Activated CD4-positive, alpha-beta T cell treated with anti-CD3 and anti-CD28 coated beads, Interleukin-2, amount 50 U/mL, for 4 hours (primary cell): ENCODE results near the gene VWA7.

Experiments used
- DNase-seq, 2 experiments: peaks; one replicate each; pipeline ENCODE4 v3.0.0-alpha.2; 2020

Gene VWA7

GRCh38 chr6:31727717-31728671, 49.1 kb downstream of the VWA7 start:
- no peak for DNase-seq

- no peak for DNase-seq
Observed at GRCh38 chr6:31727034-31727716, 50.0 kb downstream of the VWA7 start.

GRCh38 chr6:31725502-31726350, 51.4 kb downstream of the VWA7 start:
- no peak for DNase-seq

- no peak for DNase-seq
Observed at GRCh38 chr6:31723980-31724691, 53.0 kb downstream of the VWA7 start.

GRCh38 chr6:31723245-31723979, 53.7 kb downstream of the VWA7 start, which contains the start of gene MPIG6B:
MPIG6B (plus strand) TSS chr6:31723373; CDS start chr6:31723384, 11 bp downstream.
- no peak for DNase-seq

GRCh38 chr6:31722173-31722572, 55.0 kb downstream of the VWA7 start:
- DNase-seq = no peak

GRCh38 chr6:31721351-31722020, 55.6 kb downstream of the VWA7 start, which contains the start of gene LY6G6C:
LY6G6C (minus strand) TSS chr6:31721746; CDS start chr6:31721679, 67 bp downstream.
- DNase-seq = no peak

GRCh38 chr6:31720196-31720770, 56.8 kb downstream of the VWA7 start:
- no peak for DNase-seq

GRCh38 chr6:31719001-31719400, 58.1 kb downstream of the VWA7 start:
- no peak for DNase-seq

GRCh38 chr6:31718265-31718664, 58.9 kb downstream of the VWA7 start:
- no peak for DNase-seq

GRCh38 chr6:31717499-31718222, 59.5 kb downstream of the VWA7 start:
- DNase-seq = no peak
